Astrocyte (in vitro differentiated cells and primary cell): Measurements from ENCODE around the gene SQSTM1.

Source experiments
- CTCF ChIP-seq: IDR thresholded peaks from 2 replicates; pipeline ENCODE4 v1.5.1; 2011; ENCODE audit warnings: low read depth, mild to moderate bottlenecking, inconsistent platforms, low read length, moderate library complexity; ENCODE audit not compliant: insufficient read depth
- EZH2 ChIP-seq: IDR thresholded peaks from 2 replicates; pipeline ENCODE4 v1.6.1; 2012; ENCODE audit warnings: mild to moderate bottlenecking, low read length, inconsistent platforms; ENCODE audit not compliant: insufficient read depth

- TF ChIP-seq EZH2 (no peak), CTCF (no peak)
Measured at GRCh38 chr5:179841621-179842020, 20.9 kb downstream of the SQSTM1 start.
